MM.1S (cell line): ENCODE results near the gene PLCB1.

Experiments
- DNase-seq: peaks from one replicate; pipeline ENCODE4 v3.0.0-alpha.2; 2015
- H2AFZ ChIP-seq: fragments of 300-600 bp; sonication (generic); 2 replicates; pipeline ENCODE4 v1.6.0; 2016; ENCODE audit warnings: antibody characterized with exemption, low read length
- H3F3A ChIP-seq: fragments of 300-600 bp; sonication (generic); 2 replicates; pipeline ENCODE4 v1.6.1; 2016; ENCODE audit warnings: mild to moderate bottlenecking, antibody characterized with exemption, low read length, moderate library complexity, mixed read lengths; ENCODE audit not compliant: insufficient read depth
- H3K27ac ChIP-seq: fragments of 300-600 bp; sonication (generic); 2 replicates; pipeline ENCODE4 v1.5.1; 2016; ENCODE audit warnings: mild to moderate bottlenecking, low read length
- H3K27me3 ChIP-seq: fragments of 300-600 bp; sonication (generic); replicated peaks from 2 replicates; pipeline ENCODE4 v1.6.0; 2016; ENCODE audit warnings: low read length; ENCODE audit not compliant: insufficient read depth
- H3K36me3 ChIP-seq: fragments of 300-600 bp; sonication (generic); replicated peaks from 2 replicates; pipeline ENCODE4 v1.6.1; 2016; ENCODE audit warnings: mild to moderate bottlenecking, low read length, mixed read lengths; ENCODE audit not compliant: insufficient read depth
- H3K4me1 ChIP-seq: fragments of 300-600 bp; sonication (generic); 2 replicates; pipeline ENCODE4 v1.6.1; 2016; ENCODE audit warnings: low read length, mixed read lengths
- H3K4me2 ChIP-seq: fragments of 300-600 bp; sonication (generic); 2 replicates; pipeline ENCODE4 v1.6.0; 2016; ENCODE audit warnings: low read depth, low read length
- H3K4me3 ChIP-seq: fragments of 300-600 bp; sonication (generic); 2 replicates; pipeline ENCODE4 v1.5.1; 2016; ENCODE audit warnings: low read length, mixed read lengths
- H3K79me2 ChIP-seq: fragments of 300-600 bp; sonication (generic); 2 replicates; pipeline ENCODE4 v1.6.1; 2016; ENCODE audit warnings: mixed run types, low read length, mixed read lengths
- H3K9ac ChIP-seq: fragments of 300-600 bp; sonication (generic); 2 replicates; pipeline ENCODE4 v1.6.1; 2016; ENCODE audit warnings: low read length, mixed read lengths
- H3K9me2 ChIP-seq: fragments of 300-600 bp; sonication (generic); replicated peaks from 2 replicates; pipeline ENCODE4 v1.6.1; 2016; ENCODE audit warnings: mild to moderate bottlenecking, low read length, mixed read lengths; ENCODE audit not compliant: insufficient read depth
- H3K9me3 ChIP-seq: fragments of 300-600 bp; sonication (generic); replicated peaks from 2 replicates; pipeline ENCODE4 v1.6.1; 2016; ENCODE audit warnings: mild to moderate bottlenecking, low read length, mixed read lengths; ENCODE audit not compliant: insufficient read depth
- H4K20me1 ChIP-seq: fragments of 300-600 bp; sonication (generic); 2 replicates; pipeline ENCODE4 v1.6.1; 2016; ENCODE audit warnings: mild to moderate bottlenecking, low read length, moderate library complexity, mixed read lengths; ENCODE audit not compliant: insufficient read depth
- CTCF ChIP-seq: fragments of 300-600 bp; sonication (generic); IDR thresholded peaks from 2 replicates; pipeline ENCODE4 v1.5.1; 2016; ENCODE audit warnings: antibody characterized with exemption, low read length, mixed read lengths
- EZH2 ChIP-seq: fragments of 300-600 bp; sonication (generic); optimal IDR thresholded peaks from 2 replicates; pipeline ENCODE3; 2017; ENCODE audit warnings: low read depth, mild to moderate bottlenecking, antibody characterized with exemption, low read length, mixed read lengths
- EZH2phosphoT487 ChIP-seq: fragments of 300-600 bp; sonication (generic); IDR thresholded peaks from 2 replicates; pipeline ENCODE4 v1.6.1; 2018; ENCODE audit warnings: antibody characterized with exemption, low read length

PLCB1 gene

DNA sequence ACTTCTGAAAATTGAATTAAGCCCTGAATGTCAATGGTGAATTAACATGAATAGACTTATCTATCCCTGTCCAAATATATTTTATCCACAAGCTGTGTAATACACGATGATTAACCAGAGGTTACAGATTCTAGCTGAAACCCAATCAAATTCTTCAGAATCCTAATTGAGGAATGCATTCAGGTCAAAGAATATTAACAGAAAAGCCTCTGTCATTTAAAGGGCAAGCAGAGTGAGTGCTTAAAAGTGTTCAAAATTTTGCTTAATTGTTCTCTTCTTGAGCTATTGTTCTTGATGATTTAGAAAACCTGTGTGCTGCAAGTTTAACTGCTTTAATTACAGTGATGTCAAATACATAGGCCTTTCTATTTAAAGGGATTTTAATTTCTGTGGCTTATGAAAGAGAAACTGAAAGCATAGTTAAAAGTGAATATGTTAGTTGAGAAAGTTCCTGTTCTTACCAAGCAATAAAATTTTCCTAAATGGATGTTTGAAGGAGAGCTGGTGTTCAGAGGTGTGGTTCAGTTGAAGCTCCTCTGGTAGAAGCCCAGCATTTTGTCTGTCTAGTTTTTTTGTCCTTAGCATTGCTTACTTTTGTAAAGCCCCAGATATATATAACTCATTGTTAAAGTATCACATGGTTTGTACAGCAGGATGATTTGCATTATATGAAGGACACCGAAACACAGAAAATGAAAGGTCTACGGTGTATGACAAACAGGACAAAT, 470.5 kb downstream of the PLCB1 start:
- H3K79me2 ChIP-seq = no peaks in the 10 kb centered on the region
- H3K9ac ChIP-seq = no peak overlapping the region
- no peaks in the 10 kb centered on the region for H4K20me1 ChIP-seq
- H3K9me3 ChIP-seq = no peaks in the 10 kb centered on the region
- H3K4me1 ChIP-seq = peaks cover 4% of the 10 kb centered on the region; the same call in 1 of the 2 replicates
- H3K27ac ChIP-seq = no peak overlapping the region
- peak; percentile 46 for DNase-seq
- peaks cover 22% of the 10 kb centered on the region; the same call in 1 of the 2 replicates for H3K27me3 ChIP-seq
- TF ChIP-seq CTCF (no peak), EZH2 (no peak), EZH2phosphoT487 (0 out of 2 replicates have a peak, but pooled peaks have one; percentile 68)
- H3K4me3 ChIP-seq = peak overlapping the region; percentile 27
- peak overlapping the region; percentile 43 for H3K4me2 ChIP-seq
- H2AFZ ChIP-seq = no peak overlapping the region
- H3K36me3 ChIP-seq = no peaks in the 10 kb centered on the region
- H3K9me2 ChIP-seq = no peaks in the 10 kb centered on the region
- peaks cover 3% of the 10 kb centered on the region; the same call in 1 of the 2 replicates for H3F3A ChIP-seq

DNA sequence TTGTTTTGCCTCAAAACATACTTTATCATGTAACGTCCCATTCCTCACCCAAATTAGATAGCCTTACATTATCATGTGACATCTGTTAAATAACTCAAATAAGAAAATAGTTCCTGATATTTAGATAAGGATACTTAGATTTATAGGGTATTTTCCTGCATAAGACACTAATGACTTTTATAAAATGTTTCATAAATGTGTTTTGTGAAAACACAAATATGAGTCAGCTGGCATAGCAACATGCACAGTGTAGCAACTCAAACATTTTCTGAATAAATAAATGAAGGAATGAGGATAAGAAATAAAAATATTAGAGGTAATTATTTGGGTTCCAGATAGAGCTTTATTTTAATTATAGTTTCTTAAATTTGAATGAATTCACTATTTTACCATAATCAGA, 476.4 kb downstream of the PLCB1 start:
- no peak for DNase-seq
- H3K4me3 ChIP-seq = no peak overlapping the region
- no peak overlapping the region for H3K4me2 ChIP-seq
- no peaks in the 10 kb centered on the region for H3K9me2 ChIP-seq
- H3F3A ChIP-seq = no peaks in the 10 kb centered on the region
- TF ChIP-seq EZH2 = no peak
- no peak for TF ChIP-seq EZH2phosphoT487
- no peak for TF ChIP-seq CTCF
- H3K27me3 ChIP-seq = peaks cover 22% of the 10 kb centered on the region; the same call in 1 of the 2 replicates
- H3K9ac ChIP-seq = no peak overlapping the region
- H3K4me1 ChIP-seq = no peaks in the 10 kb centered on the region; the same call in 1 of the 2 replicates
- H3K36me3 ChIP-seq = no peaks in the 10 kb centered on the region
- no peak overlapping the region for H2AFZ ChIP-seq
- no peaks in the 10 kb centered on the region for H3K9me3 ChIP-seq
- no peak overlapping the region for H3K27ac ChIP-seq
- no peaks in the 10 kb centered on the region for H3K79me2 ChIP-seq
- no peaks in the 10 kb centered on the region for H4K20me1 ChIP-seq

GRCh38 chr20:8616792-8617191, 484.7 kb downstream of the PLCB1 start:
- H3F3A ChIP-seq = no peaks in the 10 kb centered on the region
- TF ChIP-seq EZH2 (no peak), EZH2phosphoT487 (no peak), CTCF (no peak)
- no peak overlapping the region for H3K9ac ChIP-seq
- no peaks in the 10 kb centered on the region for H3K4me1 ChIP-seq
- H3K27ac ChIP-seq = no peak overlapping the region
- H4K20me1 ChIP-seq = no peaks in the 10 kb centered on the region
- no peaks in the 10 kb centered on the region for H3K9me3 ChIP-seq
- H3K9me2 ChIP-seq = no peaks in the 10 kb centered on the region
- H3K4me3 ChIP-seq = no peak overlapping the region
- no peak overlapping the region for H2AFZ ChIP-seq
- H3K4me2 ChIP-seq = no peak overlapping the region
- no peaks in the 10 kb centered on the region for H3K79me2 ChIP-seq
- H3K27me3 ChIP-seq = no peaks in the 10 kb centered on the region
- no peak for DNase-seq
- no peaks in the 10 kb centered on the region for H3K36me3 ChIP-seq
